Measurements from ENCODE around the gene SRGAP1.
"Not testable (repeated sequence)": the region's sequence is repeated elsewhere in the genome, so short reads cannot be mapped to it uniquely, and the experiment has no call there.

Gene SRGAP1

DNA sequence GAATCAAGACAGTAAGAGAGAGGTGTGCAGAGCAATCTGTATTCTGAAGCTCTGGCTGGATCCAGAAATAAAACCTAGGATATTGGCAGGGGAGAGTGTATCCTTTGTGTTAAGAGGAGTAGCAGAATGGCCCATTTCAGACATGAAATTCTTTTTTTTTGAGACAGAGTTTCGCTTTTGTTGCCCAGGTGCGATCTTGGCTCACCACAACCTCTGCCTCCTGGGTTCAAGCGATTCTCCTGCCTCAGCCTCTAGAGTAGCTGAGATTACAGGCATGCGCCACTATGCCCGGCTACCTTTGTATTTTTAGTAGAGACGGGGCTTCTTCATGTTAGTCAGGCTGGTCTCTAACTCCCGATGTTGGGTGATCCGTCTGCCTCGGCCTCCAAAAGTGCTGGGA is 6.1 kb upstream of the SRGAP1 start:
- DNase-seq (ENCODE audit: low spot score), result no peak

DNA sequence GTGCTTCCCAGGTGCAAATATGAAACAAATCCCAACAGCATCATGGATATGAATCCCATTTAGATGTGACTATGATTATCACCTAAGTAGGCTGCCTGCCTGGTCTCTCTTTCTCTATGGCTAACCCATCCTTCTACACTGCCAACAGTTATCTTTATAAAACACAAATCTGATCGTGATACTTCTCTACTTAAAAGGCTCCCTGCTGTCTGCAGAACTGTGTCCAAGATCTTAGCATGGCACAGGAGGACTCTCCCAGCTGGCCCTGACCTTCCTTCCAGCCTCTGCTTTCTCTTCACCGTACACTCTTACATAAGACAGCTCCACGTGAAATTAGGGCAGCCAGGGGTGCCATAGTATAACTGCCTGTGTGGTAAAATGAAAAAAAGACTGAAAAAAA is 3.5 kb upstream of the SRGAP1 start:
- no peak for DNase-seq (ENCODE audit: low spot score)

DNA sequence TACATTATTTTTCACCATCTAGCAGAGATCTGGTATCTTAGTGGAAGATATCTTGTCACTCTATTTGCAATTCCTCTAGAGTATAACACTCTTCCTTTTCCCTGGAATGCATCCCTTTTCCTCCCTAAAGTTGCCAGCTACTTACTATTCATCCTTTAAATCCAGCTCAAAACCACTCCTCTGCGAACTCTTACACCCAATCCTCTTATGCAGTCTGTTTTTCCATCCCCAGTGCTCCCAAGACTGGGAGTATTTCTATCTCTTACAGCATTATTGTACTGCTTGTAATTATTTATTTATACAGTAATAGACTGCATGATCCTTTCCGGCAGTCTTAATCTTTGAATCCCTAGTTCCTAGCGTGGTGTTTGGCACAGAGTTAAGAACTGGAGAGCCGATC is 2.9 kb upstream of the SRGAP1 start:
- no peak for DNase-seq (ENCODE audit: low spot score)

GRCh38 chr12:63842750-63843149 is 1.8 kb upstream of the SRGAP1 start:
- DNase-seq (ENCODE audit: low spot score), result not testable (repeated sequence)

DNA sequence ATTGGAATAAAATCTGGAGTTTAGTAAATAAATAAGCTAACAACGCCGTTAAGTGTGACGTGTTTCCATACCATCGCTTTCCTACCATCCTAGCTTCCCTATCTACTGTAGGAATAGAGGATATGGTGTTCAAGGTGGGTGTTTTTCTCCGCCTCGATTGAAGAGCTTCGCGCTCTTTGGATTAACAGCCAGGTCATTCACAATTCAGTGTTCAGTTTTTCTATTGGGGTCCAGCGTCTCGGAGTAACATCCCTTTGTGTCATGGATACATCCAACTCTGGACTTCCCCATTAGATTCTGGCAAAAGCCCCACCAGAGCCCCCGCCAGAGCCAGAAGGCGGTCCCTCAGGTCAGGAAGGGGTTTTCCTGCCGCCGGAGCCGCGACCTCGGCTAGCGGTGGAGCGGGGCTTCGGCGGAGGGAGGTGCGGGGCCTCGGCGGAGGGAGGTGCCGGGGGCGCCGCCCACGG is 1.2 kb upstream of the SRGAP1 start:
- DNase-seq (ENCODE audit: low spot score), result no peak

DNA sequence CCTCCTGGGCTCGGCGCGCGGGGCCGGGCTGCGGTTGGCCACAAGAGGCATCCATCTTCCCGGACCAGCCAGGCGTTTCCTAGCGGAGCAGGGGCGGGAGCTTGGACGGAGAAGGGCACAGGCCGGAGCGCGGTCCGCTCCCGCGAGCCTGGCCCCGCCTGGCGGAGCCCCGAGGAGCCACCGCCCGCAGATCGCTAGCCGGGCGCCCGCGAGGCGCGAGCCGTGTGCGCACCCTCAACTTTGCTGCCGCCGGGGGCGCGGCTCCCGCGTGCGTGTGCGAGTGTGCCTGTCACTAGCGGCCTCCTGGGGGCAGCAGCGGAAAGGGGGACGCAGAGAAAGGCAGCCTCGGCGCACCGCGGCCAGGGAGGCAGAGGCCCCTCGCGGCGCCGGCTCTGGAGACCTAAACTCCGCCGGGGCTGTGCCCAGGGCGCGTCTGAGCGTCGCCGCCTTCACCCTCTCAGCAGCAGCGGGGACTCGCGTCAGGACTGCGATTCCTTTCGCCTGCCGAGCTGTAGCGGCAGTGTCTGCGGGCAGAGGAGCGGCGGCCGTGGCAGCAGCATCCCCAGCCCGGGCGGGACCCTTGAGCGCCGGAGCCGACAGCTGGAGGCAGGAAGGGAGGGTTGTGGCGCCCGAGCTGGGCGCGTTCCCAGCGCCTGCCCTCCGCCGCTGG is 644 bp upstream of the SRGAP1 start:
- peak; percentile 93 for DNase-seq (ENCODE audit: low spot score)

- no peak for DNase-seq (ENCODE audit: low spot score)
These were observed 1.2 kb downstream of the SRGAP1 start for GRCh38 chr12:63845726-63846125.

DNA sequence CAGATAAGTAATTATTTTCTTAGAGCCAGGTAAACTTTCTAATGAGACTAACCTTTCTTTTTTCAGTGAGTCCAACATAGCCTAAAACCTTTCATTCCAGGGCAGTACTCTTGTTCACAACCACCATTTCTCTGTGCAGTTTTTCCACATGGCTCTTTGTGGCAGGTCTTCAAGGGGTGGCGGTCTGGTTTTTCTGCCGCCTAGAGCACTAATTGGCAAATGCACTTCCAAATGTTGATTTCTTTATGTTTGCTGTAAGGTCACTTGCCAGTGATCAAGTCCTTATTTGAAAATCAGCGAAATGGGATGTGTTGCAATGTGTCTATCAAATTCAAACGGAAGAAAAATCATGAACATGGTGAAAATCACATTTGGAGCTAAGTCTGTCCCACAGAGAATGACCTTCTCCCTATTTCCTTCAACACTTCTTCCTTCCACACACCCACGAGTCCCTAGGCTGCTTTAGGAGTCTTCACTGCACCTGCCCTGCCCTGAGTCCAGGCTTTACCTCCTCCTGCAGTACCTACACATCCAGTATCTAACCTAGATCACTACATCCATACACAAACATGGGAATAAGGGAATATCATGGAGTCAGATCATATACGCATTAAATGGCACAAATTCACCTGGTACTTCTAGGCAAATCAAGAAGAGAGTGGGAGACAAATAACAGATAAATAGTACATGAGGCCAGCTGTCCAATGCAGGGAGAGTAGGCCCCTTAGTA is 1.9 kb downstream of the SRGAP1 start:
- DNase-seq (ENCODE audit: low spot score), result no peak

- no peak for DNase-seq (ENCODE audit: low spot score)
These were observed 4.0 kb downstream of the SRGAP1 start for GRCh38 chr12:63848450-63848849.

GRCh38 chr12:63849106-63849620 is 4.7 kb downstream of the SRGAP1 start:
- DNase-seq (ENCODE audit: low spot score), result no peak

GRCh38 chr12:63849641-63850040 is 5.1 kb downstream of the SRGAP1 start:
- DNase-seq (ENCODE audit: low spot score), result no peak

DNA sequence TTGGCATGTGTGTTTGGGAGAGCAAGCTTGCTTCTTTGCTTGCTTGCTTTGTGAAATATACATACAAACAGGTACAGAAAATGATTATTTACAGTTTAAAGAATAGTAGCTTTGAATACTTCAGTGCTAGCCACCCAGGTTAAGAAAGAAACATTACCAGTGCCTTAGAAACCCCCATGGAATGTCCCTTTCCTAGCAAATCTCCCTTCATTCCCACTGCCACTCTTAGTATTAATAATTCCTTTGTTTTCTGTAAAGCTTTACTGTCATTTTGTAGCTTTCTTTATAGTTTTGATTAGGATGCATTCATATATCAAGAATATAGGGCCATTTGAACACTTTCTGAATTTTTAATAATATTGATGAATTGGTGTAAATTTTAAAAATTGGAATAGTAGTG is 9.5 kb downstream of the SRGAP1 start:
- DNase-seq (ENCODE audit: low spot score), result no peak

DNA sequence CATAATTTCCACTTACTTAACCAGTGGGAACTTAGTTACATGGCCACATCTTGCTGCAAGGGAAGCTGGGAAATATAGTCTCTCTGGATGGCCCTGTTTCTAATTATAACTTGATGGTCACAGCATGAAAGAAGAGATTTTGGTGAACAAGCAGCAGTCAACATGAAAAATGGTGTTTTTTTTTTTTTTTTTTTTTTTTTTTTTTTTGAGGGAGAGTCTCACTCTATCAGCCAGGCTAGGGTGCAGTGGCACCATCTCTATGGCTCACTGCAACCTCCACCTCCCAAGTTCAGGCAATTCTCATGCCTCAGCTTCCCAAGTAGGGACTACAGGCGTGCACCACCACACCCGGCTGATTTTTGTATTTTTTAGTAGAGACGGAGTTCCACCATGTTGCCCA is 10.8 kb downstream of the SRGAP1 start:
- no peak for DNase-seq (ENCODE audit: low spot score)

GRCh38 chr12:63857771-63858670 is 13.5 kb downstream of the SRGAP1 start:
- DNase-seq (ENCODE audit: low spot score), result no peak

- DNase-seq (ENCODE audit: low spot score), result not testable (repeated sequence)
These were observed 15.4 kb downstream of the SRGAP1 start for GRCh38 chr12:63859880-63860279.

DNA sequence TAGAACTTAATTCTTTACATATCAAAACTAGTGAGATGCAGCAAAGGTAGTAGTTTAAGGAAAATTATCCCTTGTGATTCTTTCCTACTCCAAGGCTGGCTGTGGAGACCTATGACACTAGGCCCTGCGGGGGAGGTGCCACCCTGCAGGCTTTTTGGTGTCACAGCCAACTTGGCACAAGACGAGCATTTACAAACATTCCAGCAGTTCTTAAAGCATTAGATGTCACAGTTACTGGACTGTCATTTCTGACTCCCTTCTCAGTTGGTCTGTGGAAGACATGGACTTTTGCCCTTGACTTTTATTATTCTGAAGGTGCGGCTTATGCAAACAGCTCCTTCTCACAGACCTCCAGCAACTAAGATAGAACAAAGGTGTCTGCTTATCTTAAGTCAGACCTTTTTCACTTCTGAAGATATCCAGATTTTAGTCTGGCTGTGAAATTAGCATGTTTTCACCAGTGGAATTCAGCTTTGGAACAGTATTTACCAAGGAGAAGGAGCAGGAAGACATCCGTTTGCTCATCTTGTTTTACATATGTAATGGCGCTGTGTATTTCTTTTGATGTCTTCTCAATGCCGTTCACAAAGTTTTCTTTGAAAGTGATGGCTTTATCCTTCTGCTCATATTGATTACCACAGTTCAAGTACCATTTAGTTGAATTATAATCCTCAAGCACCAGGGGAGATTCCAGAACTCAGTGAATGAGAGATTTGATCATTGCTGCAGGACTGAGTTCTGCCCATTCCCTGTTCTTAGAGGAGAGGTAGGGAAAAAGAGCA is 17.9 kb downstream of the SRGAP1 start:
- no peak for DNase-seq (ENCODE audit: low spot score)

GRCh38 chr12:63862969-63863230 is 18.4 kb downstream of the SRGAP1 start:
- no peak for DNase-seq (ENCODE audit: low spot score)

- DNase-seq (ENCODE audit: low spot score), result no peak
These were observed 19.4 kb downstream of the SRGAP1 start for GRCh38 chr12:63863658-63864453.

- DNase-seq (ENCODE audit: low spot score), result no peak
These were observed 19.9 kb downstream of the SRGAP1 start for GRCh38 chr12:63864454-63864706.

- no peak for DNase-seq (ENCODE audit: low spot score)
These were observed 20.9 kb downstream of the SRGAP1 start for GRCh38 chr12:63865448-63865847.

GRCh38 chr12:63867053-63867452 is 22.6 kb downstream of the SRGAP1 start:
- DNase-seq (ENCODE audit: low spot score), result no peak
